HEK293 (cell line): Measurements from ENCODE around the gene PRR29.

Source experiments
- CTCF ChIA-PET: fragments of 350-600 bp; formaldehyde crosslinking; extraction: SDS; loops from one replicate; lab custom pipeline; 2021; ENCODE audit warnings: antibody characterized with exemption; lab: Yijun Ruan, JAX
- POLR2A ChIA-PET: fragments of 300-600 bp; formaldehyde crosslinking; extraction: SDS; loops from one replicate; lab custom pipeline; 2020; ENCODE audit warnings: antibody characterized with exemption, inconsistent platforms; lab: Yijun Ruan, JAX
- H3K27ac ChIP-seq: fragments of 200-500 bp; sonication (Bioruptor generic); 2 replicates; pipeline ENCODE4 v1.5.1; 2014; ENCODE audit warnings: low read depth, low read length, control low read depth, inconsistent platforms; ENCODE audit errors: extremely low read depth
- H3K36me3 ChIP-seq, 2 experiments: fragments of 200-500 bp in 1 of 2; sonication (Bioruptor generic) in 1 of 2; 1 replicate in 1 of 2; 2 replicates in 1 of 2; pipeline ENCODE4 v1.5.1; 2014 to 2017; ENCODE audit warnings: inconsistent platforms in 2 of 2, low read length in 2 of 2; ENCODE audit not compliant: control insufficient read depth in 2 of 2, insufficient read depth in 1 of 2
- H3K4me1 ChIP-seq: fragments of 200-500 bp; sonication (Bioruptor generic); 2 replicates; pipeline ENCODE4 v1.5.1; 2014; ENCODE audit warnings: mild to moderate bottlenecking, low read length, inconsistent platforms; ENCODE audit not compliant: control insufficient read depth, insufficient read depth
- H3K4me3 ChIP-seq: 2 replicates; pipeline ENCODE4 v1.5.1; 2011; ENCODE audit warnings: low read depth, mild to moderate bottlenecking, control low read depth, low read length, moderate library complexity
- H3K9me3 ChIP-seq: fragments of 200-500 bp; sonication (Bioruptor generic); 2 replicates; pipeline ENCODE4 v1.5.1; 2014; ENCODE audit warnings: low read depth, low read length, inconsistent platforms; ENCODE audit not compliant: control insufficient read depth, insufficient read depth
- BCL11B ChIP-seq: fragments of 450-650 bp; formaldehyde crosslinking; IDR thresholded peaks from 2 replicates; pipeline ENCODE4 v1.5.1; 2016; ENCODE audit warnings: low read depth, missing biosample characterization, missing genetic modification characterization
- EGR2 ChIP-seq: fragments of 450-650 bp; formaldehyde crosslinking; IDR thresholded peaks from 2 replicates; pipeline ENCODE4 v1.5.1; 2016; ENCODE audit warnings: low read depth, missing biosample characterization, missing genetic modification characterization
- SP3 ChIP-seq: fragments of 450-650 bp; formaldehyde crosslinking; IDR thresholded peaks from 2 replicates; pipeline ENCODE4 v1.5.1; 2016; ENCODE audit warnings: missing biosample characterization, missing genetic modification characterization
- WT1 ChIP-seq: fragments of 450-650 bp; formaldehyde crosslinking; IDR thresholded peaks from 2 replicates; pipeline ENCODE4 v1.5.1; 2016; ENCODE audit warnings: missing biosample characterization, missing genetic modification characterization
- ZBTB1 ChIP-seq: fragments of 450-650 bp; formaldehyde crosslinking; IDR thresholded peaks from 2 replicates; pipeline ENCODE4 v1.5.1; 2016; ENCODE audit warnings: missing biosample characterization, missing genetic modification characterization
- ZFHX2 ChIP-seq: fragments of 450-650 bp; formaldehyde crosslinking; conservative IDR thresholded peaks from 2 replicates; pipeline ENCODE4 v1.5.1; 2016; ENCODE audit warnings: missing biosample characterization, missing genetic modification characterization
- ZNF16 ChIP-seq: fragments of 450-650 bp; formaldehyde crosslinking; IDR thresholded peaks from 2 replicates; pipeline ENCODE4 v1.5.1; 2016; ENCODE audit warnings: low read depth, missing biosample characterization, missing genetic modification characterization
- ZNF2 ChIP-seq: fragments of 450-650 bp; formaldehyde crosslinking; IDR thresholded peaks from 2 replicates; pipeline ENCODE4 v1.5.1; 2016; ENCODE audit warnings: missing biosample characterization, missing genetic modification characterization
- ZNF248 ChIP-seq: fragments of 450-650 bp; formaldehyde crosslinking; IDR thresholded peaks from 2 replicates; pipeline ENCODE4 v1.5.1; 2017; ENCODE audit warnings: missing biosample characterization, missing genetic modification characterization
- ZNF404 ChIP-seq: fragments of 450-650 bp; formaldehyde crosslinking; IDR thresholded peaks from 2 replicates; pipeline ENCODE4 v1.5.1; 2017; ENCODE audit warnings: missing biosample characterization, missing genetic modification characterization
- ZNF416 ChIP-seq: fragments of 450-650 bp; formaldehyde crosslinking; IDR thresholded peaks from 2 replicates; pipeline ENCODE4 v1.5.1; 2016; ENCODE audit warnings: missing biosample characterization, missing genetic modification characterization
- ZNF48 ChIP-seq: fragments of 450-650 bp; formaldehyde crosslinking; IDR thresholded peaks from 2 replicates; pipeline ENCODE4 v1.5.1; 2016; ENCODE audit warnings: missing biosample characterization, missing genetic modification characterization
- ZNF521 ChIP-seq: fragments of 450-650 bp; formaldehyde crosslinking; IDR thresholded peaks from 2 replicates; pipeline ENCODE4 v1.5.1; 2017; ENCODE audit warnings: missing biosample characterization, mild to moderate bottlenecking, missing genetic modification characterization
- ZNF629 ChIP-seq: fragments of 450-650 bp; formaldehyde crosslinking; IDR thresholded peaks from 2 replicates; pipeline ENCODE4 v1.5.1; 2017; ENCODE audit warnings: missing biosample characterization, missing genetic modification characterization
- ZNF76 ChIP-seq: fragments of 450-650 bp; formaldehyde crosslinking; IDR thresholded peaks from 2 replicates; pipeline ENCODE4; 2016; ENCODE audit warnings: low read depth, missing biosample characterization, missing genetic modification characterization, borderline replicate concordance
- ZNF792 ChIP-seq: fragments of 450-650 bp; formaldehyde crosslinking; IDR thresholded peaks from 2 replicates; pipeline ENCODE4 v1.5.1; 2016; ENCODE audit warnings: missing biosample characterization, missing genetic modification characterization
- ZNF837 ChIP-seq: fragments of 450-650 bp; formaldehyde crosslinking; IDR thresholded peaks from 2 replicates; pipeline ENCODE4 v1.5.1; 2016; ENCODE audit warnings: missing biosample characterization, missing genetic modification characterization
- TF ChIP-seq, protein P1 (sequence below): fragments of 450-650 bp; formaldehyde crosslinking; IDR thresholded peaks from 2 replicates; pipeline ENCODE4 v1.5.1; 2016; ENCODE audit warnings: missing biosample characterization, missing genetic modification characterization
- TF ChIP-seq, protein P2 (sequence below): fragments of 450-650 bp; IDR thresholded peaks from 2 replicates; pipeline ENCODE4 v1.5.1; 2018; ENCODE audit warnings: missing biosample characterization, missing genetic modification characterization
- TF ChIP-seq, protein P3 (sequence below): fragments of 450-650 bp; formaldehyde crosslinking; IDR thresholded peaks from 2 replicates; pipeline ENCODE4 v1.5.1; 2016; ENCODE audit warnings: missing biosample characterization, missing genetic modification characterization
- TF ChIP-seq, protein P4 (sequence below): fragments of 450-650 bp; formaldehyde crosslinking; IDR thresholded peaks from 2 replicates; pipeline ENCODE4 v1.5.1; 2016; ENCODE audit warnings: missing biosample characterization, missing genetic modification characterization, low read depth

The PRR29 gene

DNA sequence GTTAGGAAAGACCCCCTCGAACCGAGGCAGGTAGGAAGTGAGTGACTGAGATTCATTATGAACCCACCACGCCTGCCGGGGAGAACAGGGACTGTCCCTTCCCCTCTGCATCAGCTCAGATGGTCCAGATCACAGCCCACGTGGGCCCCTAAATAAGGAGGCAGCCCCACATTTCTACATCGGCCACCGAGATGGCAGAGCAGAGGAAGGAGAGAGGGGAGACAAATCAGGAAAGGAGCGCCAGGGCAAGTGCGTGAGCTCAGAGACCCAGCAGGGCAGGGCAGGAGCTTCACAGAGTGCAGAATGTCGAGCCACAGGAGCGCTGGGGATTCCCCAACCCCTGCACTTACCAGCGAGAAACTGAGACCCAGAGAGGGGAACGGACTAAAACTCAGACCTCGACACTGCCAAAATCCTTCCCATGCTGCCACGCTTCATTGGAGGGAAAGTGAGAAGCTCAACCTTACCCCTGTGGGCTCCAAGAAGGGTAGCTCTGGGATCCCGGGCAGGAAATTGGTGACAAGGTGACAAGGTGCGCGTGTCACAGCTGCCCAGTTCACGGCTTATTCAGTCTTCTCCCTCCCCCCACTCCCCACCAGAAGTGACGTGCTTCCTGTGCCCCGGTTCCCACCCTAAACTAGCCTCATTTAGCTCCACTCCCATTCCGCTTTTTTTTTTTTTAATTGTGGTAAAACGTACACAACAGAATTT, 22.1 kb downstream of the PRR29 start, which contains the start of gene ICAM2:
ICAM2 (minus strand) TSS at position 578 of the 711 bp plus-strand sequence. CDS start 13,942 bp downstream, outside the sequence.
- Histone ChIP-seq H3K4me3 (no peak within 1 kb of the TSS), H3K27ac (no peak within 1 kb of the TSS)
- POLR2A ChIA-PET = interaction anchor here (1.2 kb wide), 1 partner anchor 10 kb away, joined by 5 read pairs; no protein-coding TSS in a partner anchor
- CTCF ChIA-PET = interaction anchor here (0.6 to 1.6 kb wide), 5 partner anchors 8 to 115 kb away, joined by 3 to 5 read pairs (median 3); partner anchors contain the start of gene CSHL1
- no peak for TF ChIP-seq ZNF76 (tag by site-specific recombination)
- no peak for TF ChIP-seq ZNF404 (tag by site-specific recombination)
- no peak for TF ChIP-seq ZBTB1 (tag by site-specific recombination)
- TF ChIP-seq ZNF48 (tag by site-specific recombination) = no peak
- no peak for TF ChIP-seq ZNF248
- TF ChIP-seq, all 188 proteins: peak for 0
- Histone ChIP-seq H3K4me1 (no peaks in the 10 kb centered on the region), H3K36me3 (no peaks in the 10 kb centered on the region), H3K9me3 (no peaks in the 10 kb centered on the region)

DNA sequence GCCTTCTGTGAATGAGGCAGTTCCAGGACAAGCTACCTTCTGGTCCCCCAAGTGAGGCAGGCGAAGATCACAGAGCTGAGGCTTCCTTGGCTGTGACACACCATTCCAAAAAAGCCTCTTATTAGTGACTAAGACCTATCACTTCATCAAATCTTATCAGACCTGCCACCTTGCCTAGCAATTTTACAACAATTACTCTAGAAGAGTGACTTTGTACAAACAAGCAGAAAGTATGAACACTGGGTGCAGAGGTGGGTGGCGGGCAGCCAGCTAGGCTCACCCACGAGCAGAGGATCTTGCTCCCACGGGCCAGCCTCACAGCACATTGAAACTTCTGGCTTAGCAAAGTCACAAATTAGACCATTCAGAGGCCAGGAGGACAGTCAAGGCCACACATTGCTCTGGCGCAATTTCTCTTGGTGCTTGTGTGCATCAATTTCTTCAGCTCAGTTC, 24.5 kb downstream of the PRR29 start:
- POLR2A ChIA-PET = no interaction called here
- peak; percentile 85 for TF ChIP-seq ZFHX2 (tag by site-specific recombination)
- TF ChIP-seq ZNF837 (tag by site-specific recombination) = no peak
- TF ChIP-seq, protein P1, sequence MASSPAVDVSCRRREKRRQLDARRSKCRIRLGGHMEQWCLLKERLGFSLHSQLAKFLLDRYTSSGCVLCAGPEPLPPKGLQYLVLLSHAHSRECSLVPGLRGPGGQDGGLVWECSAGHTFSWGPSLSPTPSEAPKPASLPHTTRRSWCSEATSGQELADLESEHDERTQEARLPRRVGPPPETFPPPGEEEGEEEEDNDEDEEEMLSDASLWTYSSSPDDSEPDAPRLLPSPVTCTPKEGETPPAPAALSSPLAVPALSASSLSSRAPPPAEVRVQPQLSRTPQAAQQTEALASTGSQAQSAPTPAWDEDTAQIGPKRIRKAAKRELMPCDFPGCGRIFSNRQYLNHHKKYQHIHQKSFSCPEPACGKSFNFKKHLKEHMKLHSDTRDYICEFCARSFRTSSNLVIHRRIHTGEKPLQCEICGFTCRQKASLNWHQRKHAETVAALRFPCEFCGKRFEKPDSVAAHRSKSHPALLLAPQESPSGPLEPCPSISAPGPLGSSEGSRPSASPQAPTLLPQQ = no peak
- peak; percentile 52 for TF ChIP-seq EGR2 (tag by site-specific recombination)

DNA sequence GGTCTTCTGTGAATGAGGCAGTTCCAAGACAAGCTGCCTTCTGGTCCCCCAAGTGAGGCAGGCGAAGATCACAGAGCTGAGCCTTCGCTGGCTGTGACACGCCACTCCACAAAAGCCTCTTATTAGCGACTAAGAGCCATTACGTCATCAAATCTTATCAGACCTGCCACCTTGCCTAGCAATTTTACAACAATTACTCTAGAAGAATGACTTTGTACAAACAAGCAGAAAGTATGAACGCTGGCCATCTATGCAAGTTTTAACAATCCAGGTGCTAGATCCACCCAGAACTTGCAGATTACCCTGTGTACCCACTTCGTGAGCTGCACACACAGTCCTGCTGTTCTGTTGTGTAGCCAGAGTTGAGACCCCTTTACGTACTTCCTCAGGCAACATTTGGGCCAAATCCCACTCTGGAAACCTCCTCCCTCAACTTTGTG, 26.1 kb downstream of the PRR29 start:
- Histone ChIP-seq H3K27ac (no peak overlapping the region), H3K4me3 (no peak overlapping the region), H3K4me1 (no peaks in the 10 kb centered on the region), H3K36me3 (no peaks in the 10 kb centered on the region), H3K9me3 (no peaks in the 10 kb centered on the region)
- ChIA-PET POLR2A (no interaction called here), CTCF (interaction anchor here (0.9 to 8.8 kb wide), 8 partner anchors 7 to 113 kb away, joined by 3 to 295 read pairs (median 18); partner anchors contain the start of genes CSHL1, ERN1 and GH1)
- TF ChIP-seq ZNF16 = no peak
- no peak for TF ChIP-seq SP3 (tag by site-specific recombination)
- peak; percentile 38 for TF ChIP-seq ZNF629 (tag by site-specific recombination)
- TF ChIP-seq ZNF521 (tag by site-specific recombination) = no peak
- no peak for TF ChIP-seq ZNF416 (tag by site-specific recombination)
- no peak for TF ChIP-seq WT1 (tag by site-specific recombination)
- no peak for TF ChIP-seq ZNF2 (tag by site-specific recombination)
- no peak for TF ChIP-seq ZNF48 (tag by site-specific recombination)
- TF ChIP-seq ZNF792 (tag by site-specific recombination) = no peak
- TF ChIP-seq, protein P2, sequence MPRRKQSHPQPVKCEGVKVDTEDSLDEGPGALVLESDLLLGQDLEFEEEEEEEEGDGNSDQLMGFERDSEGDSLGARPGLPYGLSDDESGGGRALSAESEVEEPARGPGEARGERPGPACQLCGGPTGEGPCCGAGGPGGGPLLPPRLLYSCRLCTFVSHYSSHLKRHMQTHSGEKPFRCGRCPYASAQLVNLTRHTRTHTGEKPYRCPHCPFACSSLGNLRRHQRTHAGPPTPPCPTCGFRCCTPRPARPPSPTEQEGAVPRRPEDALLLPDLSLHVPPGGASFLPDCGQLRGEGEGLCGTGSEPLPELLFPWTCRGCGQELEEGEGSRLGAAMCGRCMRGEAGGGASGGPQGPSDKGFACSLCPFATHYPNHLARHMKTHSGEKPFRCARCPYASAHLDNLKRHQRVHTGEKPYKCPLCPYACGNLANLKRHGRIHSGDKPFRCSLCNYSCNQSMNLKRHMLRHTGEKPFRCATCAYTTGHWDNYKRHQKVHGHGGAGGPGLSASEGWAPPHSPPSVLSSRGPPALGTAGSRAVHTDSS (tag by site-specific recombination) = no peak
- no peak for TF ChIP-seq BCL11B (tag by site-specific recombination)
- TF ChIP-seq, protein P3, sequence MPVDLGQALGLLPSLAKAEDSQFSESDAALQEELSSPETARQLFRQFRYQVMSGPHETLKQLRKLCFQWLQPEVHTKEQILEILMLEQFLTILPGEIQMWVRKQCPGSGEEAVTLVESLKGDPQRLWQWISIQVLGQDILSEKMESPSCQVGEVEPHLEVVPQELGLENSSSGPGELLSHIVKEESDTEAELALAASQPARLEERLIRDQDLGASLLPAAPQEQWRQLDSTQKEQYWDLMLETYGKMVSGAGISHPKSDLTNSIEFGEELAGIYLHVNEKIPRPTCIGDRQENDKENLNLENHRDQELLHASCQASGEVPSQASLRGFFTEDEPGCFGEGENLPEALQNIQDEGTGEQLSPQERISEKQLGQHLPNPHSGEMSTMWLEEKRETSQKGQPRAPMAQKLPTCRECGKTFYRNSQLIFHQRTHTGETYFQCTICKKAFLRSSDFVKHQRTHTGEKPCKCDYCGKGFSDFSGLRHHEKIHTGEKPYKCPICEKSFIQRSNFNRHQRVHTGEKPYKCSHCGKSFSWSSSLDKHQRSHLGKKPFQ = no peak
- TF ChIP-seq, protein P4, sequence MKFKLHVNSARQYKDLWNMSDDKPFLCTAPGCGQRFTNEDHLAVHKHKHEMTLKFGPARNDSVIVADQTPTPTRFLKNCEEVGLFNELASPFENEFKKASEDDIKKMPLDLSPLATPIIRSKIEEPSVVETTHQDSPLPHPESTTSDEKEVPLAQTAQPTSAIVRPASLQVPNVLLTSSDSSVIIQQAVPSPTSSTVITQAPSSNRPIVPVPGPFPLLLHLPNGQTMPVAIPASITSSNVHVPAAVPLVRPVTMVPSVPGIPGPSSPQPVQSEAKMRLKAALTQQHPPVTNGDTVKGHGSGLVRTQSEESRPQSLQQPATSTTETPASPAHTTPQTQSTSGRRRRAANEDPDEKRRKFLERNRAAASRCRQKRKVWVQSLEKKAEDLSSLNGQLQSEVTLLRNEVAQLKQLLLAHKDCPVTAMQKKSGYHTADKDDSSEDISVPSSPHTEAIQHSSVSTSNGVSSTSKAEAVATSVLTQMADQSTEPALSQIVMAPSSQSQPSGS (tag by site-specific recombination) = peak; percentile 79

More for the DNA sequence above, 24.5 kb downstream of the PRR29 start:
- Histone ChIP-seq H3K27ac (no peak overlapping the region), H3K36me3 (no peaks in the 10 kb centered on the region), H3K4me3 (no peak overlapping the region), H3K9me3 (no peaks in the 10 kb centered on the region), H3K4me1 (no peaks in the 10 kb centered on the region)
- CTCF ChIA-PET = interaction anchor here (0.6 to 1.4 kb wide), 7 partner anchors 98 to 1119 kb away, joined by 3 to 7 read pairs (median 4); no protein-coding TSS in a partner anchor
